ENCODE measurements around the gene FAM43B.

Gene FAM43B

GRCh38 chr1:20569523-20570098 lies 17.2 kb downstream of the FAM43B start:
- H3K4me3 ChIP-seq (ENCODE audit: low read depth, low read length) = no peak overlapping the region
- DNase-seq (ENCODE audit: low read depth) = no peak
- in situ Hi-C loops (cut with HindIII; ENCODE audit: low sequenced_read_pairs) = no loop called here
- TF ChIP-seq CTCF (IDR thresholded peaks at IDR 0.05; ENCODE audit: low read depth, low read length, missing control alignments) = no peak

DNA sequence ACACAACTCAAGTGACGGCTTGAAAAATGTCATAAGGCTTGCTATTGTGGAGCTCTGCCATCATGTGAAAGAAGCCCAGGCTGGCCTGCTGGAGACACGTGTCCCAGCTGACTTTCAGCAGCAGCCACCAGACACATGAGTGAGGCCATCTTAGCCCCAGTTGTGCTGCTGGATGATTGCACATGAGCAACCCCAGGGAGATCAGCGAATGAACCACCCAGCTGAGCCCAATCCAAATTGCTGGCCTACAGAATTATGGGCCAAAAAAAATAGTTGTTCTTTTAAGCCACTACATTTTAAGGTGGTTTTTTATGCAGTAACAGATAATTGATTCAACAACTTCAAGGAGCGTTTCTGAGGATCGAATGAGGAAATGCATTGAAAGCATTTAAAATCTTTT lies 19.1 kb downstream of the FAM43B start:
- no peak for TF ChIP-seq CTCF (IDR thresholded peaks at IDR 0.05; ENCODE audit: low read depth, low read length, missing control alignments)
- in situ Hi-C loops (cut with HindIII; ENCODE audit: low sequenced_read_pairs) = no loop called here
- no peak for DNase-seq (ENCODE audit: low read depth)
- H3K4me3 ChIP-seq (ENCODE audit: low read depth, low read length) = no peak overlapping the region

DNA sequence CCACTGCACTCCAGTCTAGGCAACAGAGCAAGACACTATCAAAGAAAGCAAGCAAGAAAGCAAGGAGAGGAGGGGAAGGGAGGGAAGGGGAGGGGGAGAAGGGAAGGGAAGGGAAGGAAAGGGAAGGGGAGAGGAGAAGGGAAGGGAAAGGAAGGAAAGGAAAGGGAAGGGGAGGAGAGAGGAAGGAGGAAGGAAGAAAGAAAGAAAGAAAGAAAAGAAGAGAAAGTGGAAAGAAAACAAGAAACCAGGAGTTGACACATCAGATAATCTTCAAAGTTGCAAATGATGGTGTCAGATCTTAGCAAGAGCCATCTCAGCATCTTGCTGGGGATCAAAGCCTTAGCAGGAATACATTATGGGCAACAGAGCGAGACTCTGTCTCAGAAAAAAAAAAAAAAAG lies 21.6 kb downstream of the FAM43B start:
- no peak for DNase-seq (ENCODE audit: low read depth)
- no peak overlapping the region for H3K4me3 ChIP-seq (ENCODE audit: low read depth, low read length)
- TF ChIP-seq CTCF (IDR thresholded peaks at IDR 0.05; ENCODE audit: low read depth, low read length, missing control alignments) = no peak
- in situ Hi-C loops (cut with HindIII; ENCODE audit: low sequenced_read_pairs) = no loop called here

DNA sequence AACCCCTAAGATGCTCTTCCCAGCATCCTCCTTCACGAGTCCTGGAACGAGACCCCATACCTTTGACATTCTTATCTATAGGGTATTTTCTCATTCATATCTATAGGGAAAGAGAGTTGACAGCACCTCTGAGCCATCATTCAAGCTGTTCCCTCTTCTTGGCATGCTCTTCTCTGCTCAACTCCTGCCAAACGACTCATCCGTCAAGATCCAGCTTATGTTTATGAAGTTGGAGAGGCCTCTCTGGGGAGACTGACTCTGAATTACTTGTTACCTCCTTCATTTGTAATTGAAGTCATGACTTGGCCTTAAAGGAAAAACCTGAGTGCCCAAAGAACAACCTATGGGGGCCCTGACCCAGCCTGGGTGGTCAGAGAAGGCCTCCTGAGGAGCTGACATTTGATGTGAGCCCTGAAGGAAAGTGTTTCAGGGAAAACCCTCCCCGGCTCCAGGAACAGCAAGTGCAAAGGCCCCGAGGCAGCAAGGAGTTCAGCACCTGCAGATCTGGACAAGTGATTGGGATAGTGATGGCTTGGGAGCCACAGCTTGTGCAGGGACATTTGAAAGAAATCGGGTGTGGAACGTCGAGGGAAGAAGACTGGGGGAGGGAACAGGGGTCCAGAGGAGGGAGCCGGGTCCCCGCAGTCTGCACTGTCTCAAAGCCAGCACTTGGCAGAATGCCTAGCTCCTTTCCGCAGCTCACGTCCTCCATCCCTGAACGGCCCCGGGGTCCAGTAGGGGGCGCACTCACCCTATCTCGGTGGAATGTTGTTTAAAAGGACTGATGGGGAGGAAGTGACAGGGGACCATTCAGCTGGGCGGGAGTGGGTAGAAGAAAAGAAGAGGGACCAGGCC lies 22.5 kb downstream of the FAM43B start:
- in situ Hi-C loops (cut with HindIII; ENCODE audit: low sequenced_read_pairs) = no loop called here
- TF ChIP-seq CTCF (IDR thresholded peaks at IDR 0.05; ENCODE audit: low read depth, low read length, missing control alignments) = peak; percentile 51
- H3K4me3 ChIP-seq (ENCODE audit: low read depth, low read length) = no peak overlapping the region
- DNase-seq (ENCODE audit: low read depth) = peak; percentile 18

GRCh38 chr1:20575541-20576336 lies 23.4 kb downstream of the FAM43B start:
- no peak for TF ChIP-seq CTCF (IDR thresholded peaks at IDR 0.05; ENCODE audit: low read depth, low read length, missing control alignments)
- DNase-seq (ENCODE audit: low read depth) = no peak
- in situ Hi-C loops (cut with HindIII; ENCODE audit: low sequenced_read_pairs) = no loop called here
- H3K4me3 ChIP-seq (ENCODE audit: low read depth, low read length) = no peak overlapping the region

- no peak for DNase-seq (ENCODE audit: low read depth)
- no peak for TF ChIP-seq CTCF (IDR thresholded peaks at IDR 0.05; ENCODE audit: low read depth, low read length, missing control alignments)
- in situ Hi-C loops (cut with HindIII; ENCODE audit: low sequenced_read_pairs) = no loop called here
- H3K4me3 ChIP-seq (ENCODE audit: low read depth, low read length) = no peak overlapping the region
Measured at GRCh38 chr1:20578062-20578461, 25.7 kb downstream of the FAM43B start.
